H9 (cell line): ENCODE measurements around the gene EPHB6. TPM values are rescaled to one million over a fixed set of nuclear protein-coding genes. Genes with fewer than 3 reads are reported as not detected.

Source experiments
- DNase-seq: peaks from one replicate; pipeline ENCODE4 v3.0.0-alpha.2; 2017
- H2AFZ ChIP-seq: one replicate; pipeline ENCODE4 v1.6.1; 2013; ENCODE audit warnings: mild to moderate bottlenecking, low read length, control low read depth, moderate library complexity
- H2AK5ac ChIP-seq: 2 replicates; pipeline ENCODE4 v1.6.1; 2013; ENCODE audit warnings: low read length, control low read depth, mixed read lengths; ENCODE audit not compliant: insufficient read length
- H2BK120ac ChIP-seq: one replicate; pipeline ENCODE4 v1.6.1; 2013; ENCODE audit warnings: low read depth, mild to moderate bottlenecking, low read length, control low read depth, inconsistent platforms; ENCODE audit not compliant: poor library complexity, severe bottlenecking
- H2BK12ac ChIP-seq: 2 replicates; pipeline ENCODE4 v1.6.1; 2013; ENCODE audit warnings: low read length, control low read depth, mixed read lengths, low read depth; ENCODE audit not compliant: insufficient read length
- H2BK15ac ChIP-seq: 2 replicates; pipeline ENCODE4 v1.6.1; 2013; ENCODE audit warnings: low read depth, low read length, control low read depth
- H2BK20ac ChIP-seq: one replicate; pipeline ENCODE4 v1.6.1; 2013; ENCODE audit warnings: low read depth, mild to moderate bottlenecking, low read length, control low read depth, inconsistent platforms; ENCODE audit not compliant: poor library complexity, severe bottlenecking
- H2BK5ac ChIP-seq: 2 replicates; pipeline ENCODE4 v1.6.1; 2013; ENCODE audit warnings: low read length, control low read depth, mixed read lengths; ENCODE audit not compliant: insufficient read length
- H3K14ac ChIP-seq: 2 replicates; pipeline ENCODE4 v1.6.1; 2013; ENCODE audit warnings: low read length, control low read depth; ENCODE audit not compliant: insufficient read depth
- H3K18ac ChIP-seq: 2 replicates; pipeline ENCODE4 v1.6.1; 2013; ENCODE audit warnings: low read depth, mild to moderate bottlenecking, mixed read lengths, low read length, control low read depth; ENCODE audit not compliant: insufficient read length
- H3K23ac ChIP-seq: 2 replicates; pipeline ENCODE4 v1.6.1; 2013; ENCODE audit warnings: low read length, control low read depth, mixed read lengths, low read depth; ENCODE audit not compliant: insufficient read length
- H3K23me2 ChIP-seq: 2 replicates; pipeline ENCODE4 v1.6.1; 2013; ENCODE audit warnings: low read depth, mild to moderate bottlenecking, mixed read lengths, low read length, control low read depth; ENCODE audit not compliant: insufficient read length, poor library complexity, severe bottlenecking
- H3K27ac ChIP-seq: 2 replicates; pipeline ENCODE4 v1.5.1; 2013; ENCODE audit warnings: low read length, control low read depth, mixed read lengths, low read depth; ENCODE audit not compliant: insufficient read length
- H3K27me3 ChIP-seq: 2 replicates; pipeline ENCODE4 v1.6.1; 2013; ENCODE audit warnings: low read length, control low read depth, inconsistent platforms; ENCODE audit not compliant: insufficient read depth
- H3K4ac ChIP-seq: 2 replicates; pipeline ENCODE4 v1.6.1; 2013; ENCODE audit warnings: low read depth, mild to moderate bottlenecking, control low read depth, inconsistent platforms, low read length, moderate library complexity
- H3K4me1 ChIP-seq: 2 replicates; pipeline ENCODE4 v1.6.1; 2013; ENCODE audit warnings: low read length, control low read depth, inconsistent platforms; ENCODE audit not compliant: insufficient read depth
- H3K4me2 ChIP-seq: 2 replicates; pipeline ENCODE4 v1.6.1; 2013; ENCODE audit warnings: low read length, control low read depth, mixed read lengths; ENCODE audit not compliant: insufficient read length, insufficient read depth
- H3K56ac ChIP-seq: 2 replicates; pipeline ENCODE4 v1.6.1; 2013; ENCODE audit warnings: low read depth, mild to moderate bottlenecking, mixed read lengths, low read length, control low read depth; ENCODE audit not compliant: insufficient read length
- H3K79me1 ChIP-seq: 2 replicates; pipeline ENCODE4 v1.6.1; 2013; ENCODE audit warnings: low read depth, mild to moderate bottlenecking, moderate library complexity, low read length, control low read depth, inconsistent platforms; ENCODE audit not compliant: insufficient read depth, poor library complexity, severe bottlenecking
- H3K79me2 ChIP-seq: 2 replicates; pipeline ENCODE4 v1.6.1; 2013; ENCODE audit warnings: low read length, control low read depth, inconsistent platforms; ENCODE audit not compliant: insufficient read depth
- H3K9ac ChIP-seq: 2 replicates; pipeline ENCODE4 v1.6.1; 2013; ENCODE audit warnings: low read length, control low read depth, mixed read lengths; ENCODE audit not compliant: insufficient read length; ENCODE audit errors: extremely low read depth
- H3K9me3 ChIP-seq: one replicate; pipeline ENCODE4 v1.6.1; 2013; ENCODE audit warnings: low read depth, low read length, inconsistent platforms; ENCODE audit not compliant: control insufficient read depth
- H3T11ph ChIP-seq: one replicate; pipeline ENCODE4 v1.6.1; 2013; ENCODE audit warnings: mild to moderate bottlenecking, low read length, control low read depth, inconsistent platforms
- H4K20me1 ChIP-seq: one replicate; pipeline ENCODE4 v1.6.1; 2013; ENCODE audit not compliant: control insufficient read depth, insufficient read length, insufficient read depth
- H4K5ac ChIP-seq: 2 replicates; pipeline ENCODE4 v1.6.1; 2013; ENCODE audit warnings: low read depth, mild to moderate bottlenecking, mixed read lengths, low read length, control low read depth; ENCODE audit not compliant: insufficient read length
- H4K8ac ChIP-seq: replicated peaks from 2 replicates; pipeline ENCODE4 v1.6.1; 2013; ENCODE audit warnings: low read length, control low read depth, mixed read lengths, low read depth; ENCODE audit not compliant: insufficient read length
- H4K91ac ChIP-seq: 2 replicates; pipeline ENCODE4 v1.6.1; 2013; ENCODE audit warnings: low read depth, mild to moderate bottlenecking, moderate library complexity, mixed read lengths, low read length, control low read depth; ENCODE audit not compliant: insufficient read length
- H3K27ac Mint-ChIP-seq, 3 experiments: 2 replicates in 2 of 3; 3 replicates in 1 of 3; pipeline ENCODE4 v1.8.0; 2020 to 2021; ENCODE audit warnings: mixed read lengths in 3 of 3, mild to moderate bottlenecking in 1 of 3, moderate library complexity in 1 of 3
- H3K27me3 Mint-ChIP-seq: 2 replicates; pipeline ENCODE4 v1.8.0; 2021; ENCODE audit warnings: low read depth, mild to moderate bottlenecking, moderate library complexity, mixed read lengths
- H3K36me3 Mint-ChIP-seq, 3 experiments: 2 replicates in 2 of 3; 3 replicates in 1 of 3; pipeline ENCODE4 v1.8.0; 2020 to 2021; ENCODE audit warnings: low read depth in 3 of 3, mixed read lengths in 3 of 3; ENCODE audit not compliant: insufficient read depth in 1 of 3
- H3K4me1 Mint-ChIP-seq, 2 experiments: 2 replicates each; pipeline ENCODE4 v1.8.0; 2020; ENCODE audit warnings: mixed read lengths in 2 of 2
- H3K4me3 Mint-ChIP-seq, 2 experiments: 2 replicates in 1 of 2; 3 replicates in 1 of 2; pipeline ENCODE4 v1.8.0; 2020 to 2021; ENCODE audit warnings: mild to moderate bottlenecking in 2 of 2, mixed read lengths in 2 of 2, moderate library complexity in 1 of 2
- H3K9me3 Mint-ChIP-seq, 2 experiments: 2 replicates in 1 of 2; 3 replicates in 1 of 2; pipeline ENCODE4 v1.8.0; 2020; ENCODE audit warnings: mild to moderate bottlenecking in 2 of 2, mixed read lengths in 2 of 2, moderate library complexity in 1 of 2
- WGBS: extraction: QIAGEN DNeasy Blood & Tissue Kit; methylation state at CpG from one replicate; pipeline ENCODE4 v1.1.7; 2013; ENCODE audit warnings: missing lambda C conversion rate, low lambda C conversion rate, mixed read lengths; ENCODE audit not compliant: insufficient read length; ENCODE audit errors: extremely low coverage; 5-methylcytosine and 5-hydroxymethylcytosine counted together
- total RNA-seq: library from RNA; stranded (reverse); gene quantifications from 2 replicates; pipeline ENCODE4 v1.2.1, GENCODE V29; 2021
- TF ChIP-seq, protein P1 (sequence below): fragments of 200-600 bp; sonication (generic); conservative IDR thresholded peaks from 3 replicates; pipeline ENCODE4 v1.8.0; 2021; ENCODE audit warnings: antibody characterized with exemption, mild to moderate bottlenecking

EPHB6 gene
- total RNA-seq, 1 experiment from 2014 or later, result 9.7 TPM

DNA sequence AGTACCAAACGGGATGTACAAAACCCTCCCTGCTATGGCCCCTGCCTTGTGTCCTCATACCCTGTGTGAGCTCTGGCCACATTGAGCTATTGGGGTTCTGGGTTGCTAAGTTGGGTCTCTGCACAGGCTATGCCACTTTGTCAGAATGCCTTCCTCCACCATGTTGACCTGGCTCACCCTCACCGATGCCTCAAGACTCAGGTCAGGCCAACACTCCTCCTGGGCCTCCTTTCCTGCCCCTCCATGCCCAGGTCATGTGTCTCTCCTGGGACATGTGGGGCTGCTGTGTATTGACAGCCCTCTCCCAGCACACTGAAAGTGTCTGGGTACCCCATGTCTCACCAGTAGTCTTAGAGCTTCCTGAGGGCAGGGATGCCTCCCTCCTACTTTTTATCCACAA, 64.0 kb downstream of the EPHB6 start:
- Histone ChIP-seq H4K20me1 (no peaks in the 10 kb centered on the region), H2AFZ (no peak overlapping the region), H2BK5ac (no peak overlapping the region), H4K5ac (no peak overlapping the region), H3K4me1 (no peaks in the 10 kb centered on the region), H3K23ac (no peak overlapping the region), H3K18ac (no peak overlapping the region), H3K79me1 (no peaks in the 10 kb centered on the region), H2BK20ac (no peak overlapping the region), H4K91ac (no peak overlapping the region), H3K9me3 (no peaks in the 10 kb centered on the region), H3T11ph (no peak overlapping the region), H4K8ac (no peak overlapping the region), H3K23me2 (no peaks in the 10 kb centered on the region), H2BK120ac (no peak overlapping the region), H2AK5ac (no peak overlapping the region), H2BK12ac (no peak overlapping the region), H3K14ac (no peak overlapping the region), H3K27ac (no peak overlapping the region), H2BK15ac (no peak overlapping the region), H3K9ac (no peak overlapping the region), H3K79me2 (no peaks in the 10 kb centered on the region), H3K4ac (no peak overlapping the region), H3K56ac (no peak overlapping the region), H3K27me3 (no peaks in the 10 kb centered on the region), H3K4me2 (no peak overlapping the region)
- peaks cover 16% of the 10 kb centered on the region for H3K27me3 Mint-ChIP-seq
- 0 out of 5 replicates have a peak, but pooled peaks cover 0 to 1% of the 10 kb centered on the region in 2 experiments for H3K9me3 Mint-ChIP-seq
- TF ChIP-seq, protein P1, sequence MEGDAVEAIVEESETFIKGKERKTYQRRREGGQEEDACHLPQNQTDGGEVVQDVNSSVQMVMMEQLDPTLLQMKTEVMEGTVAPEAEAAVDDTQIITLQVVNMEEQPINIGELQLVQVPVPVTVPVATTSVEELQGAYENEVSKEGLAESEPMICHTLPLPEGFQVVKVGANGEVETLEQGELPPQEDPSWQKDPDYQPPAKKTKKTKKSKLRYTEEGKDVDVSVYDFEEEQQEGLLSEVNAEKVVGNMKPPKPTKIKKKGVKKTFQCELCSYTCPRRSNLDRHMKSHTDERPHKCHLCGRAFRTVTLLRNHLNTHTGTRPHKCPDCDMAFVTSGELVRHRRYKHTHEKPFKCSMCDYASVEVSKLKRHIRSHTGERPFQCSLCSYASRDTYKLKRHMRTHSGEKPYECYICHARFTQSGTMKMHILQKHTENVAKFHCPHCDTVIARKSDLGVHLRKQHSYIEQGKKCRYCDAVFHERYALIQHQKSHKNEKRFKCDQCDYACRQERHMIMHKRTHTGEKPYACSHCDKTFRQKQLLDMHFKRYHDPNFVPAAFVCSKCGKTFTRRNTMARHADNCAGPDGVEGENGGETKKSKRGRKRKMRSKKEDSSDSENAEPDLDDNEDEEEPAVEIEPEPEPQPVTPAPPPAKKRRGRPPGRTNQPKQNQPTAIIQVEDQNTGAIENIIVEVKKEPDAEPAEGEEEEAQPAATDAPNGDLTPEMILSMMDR, result no peak
- WGBS, result no CpG with 5 or more reads among the region's 2 CpGs
- DNase-seq, result no peak
- H3K4me1 Mint-ChIP-seq, result peaks cover 2% of the 10 kb centered on the region in 2 experiments
- H3K4me3 Mint-ChIP-seq, result no peak overlapping the region
- no peak overlapping the region for H3K27ac Mint-ChIP-seq
- H3K36me3 Mint-ChIP-seq, result no peaks in the 10 kb centered on the region
